ENCODE measurements around the gene HHIPL2. TPM values are rescaled to one million over a fixed set of nuclear protein-coding genes. Genes with fewer than 3 reads are reported as not detected.

HHIPL2 gene
- total RNA-seq, 1 experiment from 2014 or later = 2.1 TPM

DNA sequence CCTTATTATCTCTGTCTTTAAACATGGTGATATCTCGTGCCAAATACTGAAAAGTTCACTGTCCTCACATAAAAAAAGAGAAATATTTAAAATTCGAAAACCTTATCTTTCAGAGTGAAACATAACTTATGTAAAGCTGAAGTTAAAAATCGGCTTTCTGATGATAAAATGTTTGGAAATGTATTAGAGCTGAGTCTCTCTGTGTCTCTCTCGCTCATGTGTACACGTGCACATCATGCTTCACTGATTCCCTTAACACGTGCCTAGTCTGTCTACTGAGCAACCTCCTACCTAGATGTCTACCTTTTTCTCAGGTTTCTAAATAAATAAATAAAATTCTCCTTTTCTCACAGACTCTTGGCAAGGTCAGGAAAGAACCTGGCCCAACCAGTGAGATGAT, 17.1 kb downstream of the HHIPL2 start:
- no TSS peak for BruUV-seq (replicated peaks)
- Mint-ChIP-seq H3K4me3 (ENCODE audit: low read depth, unreplicated experiment) (no peak overlapping the region), H3K9me3 (ENCODE audit: low read depth, unreplicated experiment) (no peaks in the 10 kb centered on the region), H3K36me3 (ENCODE audit: insufficient read depth, unreplicated experiment) (no peaks in the 10 kb centered on the region), H3K27ac (ENCODE audit: unreplicated experiment) (no peak overlapping the region), H3K27me3 (ENCODE audit: unreplicated experiment) (peaks cover 14% of the 10 kb centered on the region), H3K4me1 (ENCODE audit: low read depth, unreplicated experiment) (no peaks in the 10 kb centered on the region)
- intact Hi-C loops (cut with micrococcal nuclease; ENCODE audit: unreplicated experiment) = no loop called here
- CTCF ChIA-PET = no interaction called here
- no peak for DNase-seq
- TF ChIP-seq, protein P1, sequence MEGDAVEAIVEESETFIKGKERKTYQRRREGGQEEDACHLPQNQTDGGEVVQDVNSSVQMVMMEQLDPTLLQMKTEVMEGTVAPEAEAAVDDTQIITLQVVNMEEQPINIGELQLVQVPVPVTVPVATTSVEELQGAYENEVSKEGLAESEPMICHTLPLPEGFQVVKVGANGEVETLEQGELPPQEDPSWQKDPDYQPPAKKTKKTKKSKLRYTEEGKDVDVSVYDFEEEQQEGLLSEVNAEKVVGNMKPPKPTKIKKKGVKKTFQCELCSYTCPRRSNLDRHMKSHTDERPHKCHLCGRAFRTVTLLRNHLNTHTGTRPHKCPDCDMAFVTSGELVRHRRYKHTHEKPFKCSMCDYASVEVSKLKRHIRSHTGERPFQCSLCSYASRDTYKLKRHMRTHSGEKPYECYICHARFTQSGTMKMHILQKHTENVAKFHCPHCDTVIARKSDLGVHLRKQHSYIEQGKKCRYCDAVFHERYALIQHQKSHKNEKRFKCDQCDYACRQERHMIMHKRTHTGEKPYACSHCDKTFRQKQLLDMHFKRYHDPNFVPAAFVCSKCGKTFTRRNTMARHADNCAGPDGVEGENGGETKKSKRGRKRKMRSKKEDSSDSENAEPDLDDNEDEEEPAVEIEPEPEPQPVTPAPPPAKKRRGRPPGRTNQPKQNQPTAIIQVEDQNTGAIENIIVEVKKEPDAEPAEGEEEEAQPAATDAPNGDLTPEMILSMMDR (IDR thresholded peaks at IDR 0.05; ENCODE audit: unreplicated experiment) = no peak

GRCh38 chr1:222529916-222530315, 18.0 kb downstream of the HHIPL2 start:
- peaks cover 14% of the 10 kb centered on the region for H3K27me3 Mint-ChIP-seq (ENCODE audit: unreplicated experiment)
- no peaks in the 10 kb centered on the region for H3K36me3 Mint-ChIP-seq (ENCODE audit: insufficient read depth, unreplicated experiment)
- H3K27ac Mint-ChIP-seq (ENCODE audit: unreplicated experiment) = no peak overlapping the region
- CTCF ChIA-PET = no interaction called here
- no peak for DNase-seq
- intact Hi-C loops (cut with micrococcal nuclease; ENCODE audit: unreplicated experiment) = no loop called here
- TF ChIP-seq, protein P1 (IDR thresholded peaks at IDR 0.05; ENCODE audit: unreplicated experiment) = no peak
- H3K4me3 Mint-ChIP-seq (ENCODE audit: low read depth, unreplicated experiment) = no peak overlapping the region
- no TSS peak for BruUV-seq (replicated peaks)
- H3K4me1 Mint-ChIP-seq (ENCODE audit: low read depth, unreplicated experiment) = no peaks in the 10 kb centered on the region
- no peaks in the 10 kb centered on the region for H3K9me3 Mint-ChIP-seq (ENCODE audit: low read depth, unreplicated experiment)

GRCh38 chr1:222529181-222529580, 18.7 kb downstream of the HHIPL2 start:
- DNase-seq = no peak
- Mint-ChIP-seq H3K9me3 (ENCODE audit: low read depth, unreplicated experiment) (no peaks in the 10 kb centered on the region), H3K27ac (ENCODE audit: unreplicated experiment) (no peak overlapping the region), H3K36me3 (ENCODE audit: insufficient read depth, unreplicated experiment) (no peaks in the 10 kb centered on the region), H3K27me3 (ENCODE audit: unreplicated experiment) (peaks cover 14% of the 10 kb centered on the region), H3K4me3 (ENCODE audit: low read depth, unreplicated experiment) (no peak overlapping the region), H3K4me1 (ENCODE audit: low read depth, unreplicated experiment) (no peaks in the 10 kb centered on the region)
- no TSS peak for BruUV-seq (replicated peaks)
- TF ChIP-seq, protein P1 (IDR thresholded peaks at IDR 0.05; ENCODE audit: unreplicated experiment) = no peak
- CTCF ChIA-PET = interaction anchor here (0.6 kb wide), 2 partner anchors 223 to 1013 kb away, joined by 3 to 4 read pairs; no protein-coding TSS in a partner anchor
- intact Hi-C loops (cut with micrococcal nuclease; ENCODE audit: unreplicated experiment) = no loop called here

DNA sequence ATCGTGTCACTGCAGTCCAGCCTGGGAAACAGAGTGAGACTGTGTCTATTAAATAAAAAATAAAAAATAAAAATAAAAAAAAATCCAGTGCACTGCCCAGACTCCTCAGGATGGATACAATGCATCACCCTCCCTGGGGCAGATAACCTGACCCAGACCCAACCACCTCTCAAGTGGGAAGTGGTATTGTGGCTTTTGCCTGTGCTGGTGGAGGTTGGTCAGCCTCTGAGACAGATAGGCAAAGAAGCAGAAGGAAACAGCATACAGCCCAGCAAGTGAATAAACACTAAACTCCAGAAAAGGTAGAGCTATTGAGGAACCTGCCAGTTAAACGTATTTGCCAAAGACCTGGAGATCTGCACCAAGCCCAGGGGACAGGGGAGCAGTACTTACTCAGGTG, 22.0 kb downstream of the HHIPL2 start:
- H3K4me1 Mint-ChIP-seq (ENCODE audit: low read depth, unreplicated experiment) = no peaks in the 10 kb centered on the region
- DNase-seq = no peak
- BruUV-seq (replicated peaks) = no TSS peak
- CTCF ChIA-PET = no interaction called here
- H3K9me3 Mint-ChIP-seq (ENCODE audit: low read depth, unreplicated experiment) = no peaks in the 10 kb centered on the region
- TF ChIP-seq, protein P1 (IDR thresholded peaks at IDR 0.05; ENCODE audit: unreplicated experiment) = no peak
- H3K27ac Mint-ChIP-seq (ENCODE audit: unreplicated experiment) = no peak overlapping the region
- no peaks in the 10 kb centered on the region for H3K36me3 Mint-ChIP-seq (ENCODE audit: insufficient read depth, unreplicated experiment)
- intact Hi-C loops (cut with micrococcal nuclease; ENCODE audit: unreplicated experiment) = no loop called here
- no peak overlapping the region for H3K4me3 Mint-ChIP-seq (ENCODE audit: low read depth, unreplicated experiment)
- H3K27me3 Mint-ChIP-seq (ENCODE audit: unreplicated experiment) = peaks cover 39% of the 10 kb centered on the region

All from Calu3 (cell line).